Measurements from ENCODE around the gene VSTM1. TPM values are rescaled to one million over a fixed set of nuclear protein-coding genes. Genes with fewer than 3 reads are reported as not detected.

The VSTM1 gene
- total and polyA plus RNA-seq, 2 donors (not counting 3 experiments of a cell fraction or from before 2014, with no cell fraction given): not detected

GRCh38 chr19:54042989-54043388 lies 20.7 kb downstream of the VSTM1 start:
- Histone ChIP-seq H3K36me3 (ENCODE audit: control insufficient read depth in 2 of 2, extremely low read depth in 1 of 2, insufficient read depth in 2 of 2, low read length in 2 of 2) (no peaks in the 10 kb centered on the region), H3K9me3 (replicated peaks; ENCODE audit: control insufficient read depth, insufficient read depth, low read length) (no peaks in the 10 kb centered on the region), H3K27ac (ENCODE audit: insufficient read depth, low read depth, low read length) (no peak overlapping the region), H3K4me1 (ENCODE audit: control insufficient read depth, extremely low read depth, insufficient read depth, low read length) (peaks cover 7% of the 10 kb centered on the region), H3K4me2 (ENCODE audit: insufficient read depth, low read length) (no peak overlapping the region), H2AFZ (ENCODE audit: low read depth, low read length) (no peak overlapping the region), H3K79me2 (ENCODE audit: control insufficient read depth, insufficient read depth, low read length) (no peaks in the 10 kb centered on the region), H3K4me3 (replicated peaks in 1 of 3; ENCODE audit: insufficient read depth in 1 of 3, low read depth in 1 of 3, low read length in 3 of 3) (no peak overlapping the region), H4K20me1 (replicated peaks; ENCODE audit: control insufficient read depth, extremely low read depth, insufficient read depth, low read length) (no peaks in the 10 kb centered on the region), H3K9ac (replicated peaks; ENCODE audit: extremely low read depth, insufficient read depth, low read length) (no peak overlapping the region), H3K27me3 (ENCODE audit: control insufficient read depth in 2 of 2, insufficient read depth in 2 of 2, low read length in 2 of 2) (peaks cover 14 to 28% of the 10 kb centered on the region in 2 experiments), H3K9me1 (replicated peaks; ENCODE audit: control insufficient read depth, extremely low read depth, insufficient read depth, low read length) (no peaks in the 10 kb centered on the region)
- BruUV-seq (replicated peaks): no TSS peak
- dilution Hi-C loops (cut with MboI; ENCODE audit: extremely low pct_ligation_motif_present, low sequenced_read_pairs) (no loop called here), intact Hi-C loops (cut with micrococcal nuclease) (no loop called here)
- ChIA-PET CTCF (interaction anchor here (1.0 to 5.4 kb wide), 6 partner anchors 11 to 250 kb away, joined by 3 to 44 read pairs (median 4); no protein-coding TSS in a partner anchor), POLR2A (no interaction called here)
- DNase-seq (ENCODE audit: low read depth, low spot score): no peak
- FAIRE-seq: no peak
- TF ChIP-seq MAX (IDR thresholded peaks at IDR 0.05; ENCODE audit: insufficient read depth, insufficient read length) (no peak), FOS (IDR thresholded peaks at IDR 0.05; ENCODE audit: borderline replicate concordance, insufficient read depth, low read length) (no peak), GATA2 (IDR thresholded peaks at IDR 0.05; ENCODE audit: insufficient read depth, insufficient read length, low read depth, low read length) (no peak), EZH2 (IDR thresholded peaks at IDR 0.05; ENCODE audit: borderline replicate concordance, low read depth, low read length, severe bottlenecking) (no peak), POLR2AphosphoS5 (IDR thresholded peaks at IDR 0.05; ENCODE audit: insufficient read depth, low read depth, low read length) (no peak), JUN (IDR thresholded peaks at IDR 0.05; ENCODE audit: borderline replicate concordance, insufficient read depth, insufficient read length, low read depth) (no peak), POLR2A (IDR thresholded peaks at IDR 0.05; ENCODE audit: low read depth, low read length) (no peak), MYC (IDR thresholded peaks at IDR 0.05; ENCODE audit: low read depth, low read length) (no peak)
- TF ChIP-seq, protein P1, sequence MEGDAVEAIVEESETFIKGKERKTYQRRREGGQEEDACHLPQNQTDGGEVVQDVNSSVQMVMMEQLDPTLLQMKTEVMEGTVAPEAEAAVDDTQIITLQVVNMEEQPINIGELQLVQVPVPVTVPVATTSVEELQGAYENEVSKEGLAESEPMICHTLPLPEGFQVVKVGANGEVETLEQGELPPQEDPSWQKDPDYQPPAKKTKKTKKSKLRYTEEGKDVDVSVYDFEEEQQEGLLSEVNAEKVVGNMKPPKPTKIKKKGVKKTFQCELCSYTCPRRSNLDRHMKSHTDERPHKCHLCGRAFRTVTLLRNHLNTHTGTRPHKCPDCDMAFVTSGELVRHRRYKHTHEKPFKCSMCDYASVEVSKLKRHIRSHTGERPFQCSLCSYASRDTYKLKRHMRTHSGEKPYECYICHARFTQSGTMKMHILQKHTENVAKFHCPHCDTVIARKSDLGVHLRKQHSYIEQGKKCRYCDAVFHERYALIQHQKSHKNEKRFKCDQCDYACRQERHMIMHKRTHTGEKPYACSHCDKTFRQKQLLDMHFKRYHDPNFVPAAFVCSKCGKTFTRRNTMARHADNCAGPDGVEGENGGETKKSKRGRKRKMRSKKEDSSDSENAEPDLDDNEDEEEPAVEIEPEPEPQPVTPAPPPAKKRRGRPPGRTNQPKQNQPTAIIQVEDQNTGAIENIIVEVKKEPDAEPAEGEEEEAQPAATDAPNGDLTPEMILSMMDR (IDR thresholded peaks at IDR 0.05; ENCODE audit: extremely low read depth in 1 of 2, insufficient read depth in 1 of 2, low read depth in 1 of 2, low read length in 2 of 2): no peak
